AG04450 (cell line): ENCODE data around the gene KCTD7. TPM values are rescaled to one million over a fixed set of nuclear protein-coding genes. Genes with fewer than 3 reads are reported as not detected.
"Not testable (repeated sequence)": the region's sequence is repeated elsewhere in the genome, so short reads cannot be mapped to it uniquely, and the experiment has no call there.

Experiments used
- CTCF ChIA-PET: fragments of 300-600, 350-600 bp; formaldehyde crosslinking; extraction: SDS; loops from one replicate; lab custom pipeline; 2022; ENCODE audit warnings: antibody characterized with exemption, inconsistent platforms; lab: Charles Lee
- POLR2A ChIA-PET: fragments of 350-600 bp; formaldehyde crosslinking; extraction: SDS; loops from one replicate; lab custom pipeline; 2021; ENCODE audit warnings: antibody characterized with exemption, inconsistent platforms; lab: Yijun Ruan, JAX
- DNase-seq: peaks from one replicate; pipeline ENCODE4 v3.0.0-alpha.2; 2011; ENCODE audit warnings: low read depth, low spot score
- H3K27ac ChIP-seq: one replicate; pipeline ENCODE4 v1.5.1; 2012; ENCODE audit warnings: low read depth, low read length, control low read depth
- H3K27me3 ChIP-seq: one replicate; pipeline ENCODE4 v1.6.0; 2012; ENCODE audit warnings: low read length; ENCODE audit not compliant: control insufficient read depth, insufficient read depth
- H3K4me3 ChIP-seq: 2 replicates; pipeline ENCODE4 v1.5.1; 2011; ENCODE audit warnings: mild to moderate bottlenecking, low read depth, low read length, control low read depth
- H3K9me3 ChIP-seq: 2 replicates; pipeline ENCODE4 v1.5.1; 2012; ENCODE audit warnings: low read length; ENCODE audit not compliant: control insufficient read depth, insufficient read depth
- CTCF ChIP-seq: IDR thresholded peaks from 2 replicates; pipeline ENCODE4 v1.5.1; 2011; ENCODE audit warnings: low read depth, low read length, control low read depth, inconsistent platforms
- polyA plus RNA-seq: library from polyadenylated mRNA; depleted of rRNA; stranded (reverse); fragments of >200 nt; gene quantifications from 2 replicates; pipeline ENCODE4 v1.2.3, GENCODE V29; 2011

Gene KCTD7
- polyA plus RNA-seq, 1 experiment, result 14.7 TPM

GRCh38 chr7:66602159-66602558 is 26.5 kb upstream of the KCTD7 start:
- no peak overlapping the region for H3K4me3 ChIP-seq
- peaks cover under 1% of the 10 kb centered on the region for H3K27me3 ChIP-seq
- CTCF ChIA-PET, result no interaction called here
- POLR2A ChIA-PET, result no interaction called here
- H3K27ac ChIP-seq, result no peak overlapping the region
- H3K9me3 ChIP-seq, result no peaks in the 10 kb centered on the region; the same call in 1 of the 2 replicates
- TF ChIP-seq CTCF, result no peak
- no peak for DNase-seq

GRCh38 chr7:66604198-66604597 is 24.5 kb upstream of the KCTD7 start:
- no peaks in the 10 kb centered on the region; the same call in 1 of the 2 replicates for H3K9me3 ChIP-seq
- H3K27ac ChIP-seq, result no peak overlapping the region
- no peak for DNase-seq
- no peak overlapping the region for H3K4me3 ChIP-seq
- POLR2A ChIA-PET, result no interaction called here
- no peak for TF ChIP-seq CTCF
- CTCF ChIA-PET, result no interaction called here
- H3K27me3 ChIP-seq, result no peaks in the 10 kb centered on the region

GRCh38 chr7:66606540-66607291 is 22.0 kb upstream of the KCTD7 start:
- H3K9me3 ChIP-seq, H3K27me3 ChIP-seq, POLR2A ChIA-PET, H3K27ac ChIP-seq, H3K4me3 ChIP-seq, DNase-seq: not testable (repeated sequence)
- CTCF ChIA-PET, result interaction anchor here (0.7 kb wide), 1 partner anchor 38 kb away, joined by 6 read pairs; no protein-coding TSS in a partner anchor

GRCh38 chr7:66609176-66609575 is 19.5 kb upstream of the KCTD7 start:
- Histone ChIP-seq H3K4me3 (no peak overlapping the region), H3K27ac (no peak overlapping the region), H3K9me3 (peaks cover 2% of the 10 kb centered on the region; the same call in 1 of the 2 replicates), H3K27me3 (no peaks in the 10 kb centered on the region)
- ChIA-PET POLR2A (no interaction called here), CTCF (interaction anchor here (0.6 kb wide), 1 partner anchor 246 kb away, joined by 3 read pairs; no protein-coding TSS in a partner anchor)
- DNase-seq, result no peak
- no peak for TF ChIP-seq CTCF

GRCh38 chr7:66614596-66614995 is 14.1 kb upstream of the KCTD7 start:
- CTCF ChIA-PET, H3K4me3 ChIP-seq, DNase-seq, POLR2A ChIA-PET, H3K9me3 ChIP-seq, H3K27me3 ChIP-seq, H3K27ac ChIP-seq: not testable (repeated sequence)

GRCh38 chr7:66615699-66616098 is 13.0 kb upstream of the KCTD7 start:
- TF ChIP-seq CTCF, result no peak
- peaks cover 5% of the 10 kb centered on the region; the same call in 1 of the 2 replicates for H3K9me3 ChIP-seq
- DNase-seq, result no peak
- CTCF ChIA-PET, result no interaction called here
- H3K27me3 ChIP-seq, result no peaks in the 10 kb centered on the region
- H3K4me3 ChIP-seq, result no peak overlapping the region
- H3K27ac ChIP-seq, result no peak overlapping the region
- POLR2A ChIA-PET, result interaction anchor here (0.6 to 0.7 kb wide), 2 partner anchors 43 to 1735 kb away, joined by 3 to 7 read pairs; no protein-coding TSS in a partner anchor
